Right atrium auricular region (tissue), 2 donors: Measurements from ENCODE around the gene MAN1A2. TPM values are rescaled to one million over a fixed set of nuclear protein-coding genes. Genes with fewer than 3 reads are reported as not detected.

Experiments used
- DNase-seq: peaks from one replicate; pipeline ENCODE4 v3.0.0-alpha.2; 2019; ENCODE audit warnings: low spot score
- H3K27ac ChIP-seq, 2 donors: fragments of 200-600 bp; sonication (generic); 1 replicate in 1 of 2; 2 replicates in 1 of 2; pipeline ENCODE4 v1.5.1; 2016 to 2019
- H3K27me3 ChIP-seq, 2 donors: fragments of 200-600 bp; sonication (generic); one replicate each; pipeline versions ENCODE4 v1.5.1 to v1.6.0; 2017 to 2019
- H3K36me3 ChIP-seq: fragments of 200-600 bp; sonication (generic); one replicate; pipeline ENCODE4 v1.5.1; 2016
- H3K4me1 ChIP-seq, 2 donors: fragments of 200-600 bp; sonication (generic); one replicate each; pipeline versions ENCODE4 v1.5.1 to v1.6.0; 2017 to 2019
- H3K4me3 ChIP-seq, 2 donors: fragments of 200-600 bp; sonication (generic); 1 replicate in 1 of 2; 2 replicates in 1 of 2; pipeline ENCODE4 v1.5.1; 2017 to 2019; ENCODE audit warnings: mild to moderate bottlenecking in 1 of 2, moderate library complexity in 1 of 2
- H3K9me3 ChIP-seq, 2 donors: fragments of 200-600 bp; sonication (generic); one replicate each; pipeline ENCODE4 v1.5.1; 2019
- CTCF ChIP-seq, 2 donors: fragments of 200-600 bp; sonication (generic); IDR thresholded peaks; one replicate each; pipeline ENCODE4 v1.5.1; 2019; ENCODE audit warnings: antibody characterized with exemption in 2 of 2
- total RNA-seq, 2 donors: library from RNA; depleted of rRNA; stranded (reverse); fragments of >200 nt; gene quantifications; one replicate each; pipeline ENCODE4 v1.1.0, GENCODE V29; 2016

MAN1A2 gene
- total RNA-seq, 2 donors from 2014 or later, result 26.7 to 52.7 TPM

DNA sequence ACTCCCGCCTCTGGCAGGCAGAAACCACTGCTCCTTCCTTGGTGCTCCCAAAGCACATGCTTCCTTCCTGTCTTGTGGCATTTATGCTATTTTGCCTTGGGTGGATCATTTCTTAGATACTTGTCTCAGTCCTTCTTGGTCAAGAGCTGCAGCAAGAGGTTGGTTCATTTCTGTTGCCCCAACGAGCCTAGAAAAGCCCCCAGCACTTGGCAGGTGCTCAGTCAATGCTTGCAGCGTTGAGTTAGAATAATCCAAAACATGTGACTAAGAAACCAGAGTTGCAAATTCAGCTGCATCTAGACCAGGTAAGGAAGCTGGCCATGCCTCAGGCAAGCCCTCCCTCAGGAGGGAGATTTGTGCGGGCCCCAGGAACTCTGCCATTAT lies 196.2 kb downstream of the MAN1A2 start:
- TF ChIP-seq CTCF (IDR thresholded peaks at IDR 0.05), result no peak
- Histone ChIP-seq H3K9me3 (no peaks in the 10 kb centered on the region), H3K4me1 (no peaks in the 10 kb centered on the region), H3K27me3 (no peaks in the 10 kb centered on the region), H3K4me3 (no peak overlapping the region), H3K36me3 (no peaks in the 10 kb centered on the region), H3K27ac (no peak overlapping the region)
- DNase-seq, result no peak

DNA sequence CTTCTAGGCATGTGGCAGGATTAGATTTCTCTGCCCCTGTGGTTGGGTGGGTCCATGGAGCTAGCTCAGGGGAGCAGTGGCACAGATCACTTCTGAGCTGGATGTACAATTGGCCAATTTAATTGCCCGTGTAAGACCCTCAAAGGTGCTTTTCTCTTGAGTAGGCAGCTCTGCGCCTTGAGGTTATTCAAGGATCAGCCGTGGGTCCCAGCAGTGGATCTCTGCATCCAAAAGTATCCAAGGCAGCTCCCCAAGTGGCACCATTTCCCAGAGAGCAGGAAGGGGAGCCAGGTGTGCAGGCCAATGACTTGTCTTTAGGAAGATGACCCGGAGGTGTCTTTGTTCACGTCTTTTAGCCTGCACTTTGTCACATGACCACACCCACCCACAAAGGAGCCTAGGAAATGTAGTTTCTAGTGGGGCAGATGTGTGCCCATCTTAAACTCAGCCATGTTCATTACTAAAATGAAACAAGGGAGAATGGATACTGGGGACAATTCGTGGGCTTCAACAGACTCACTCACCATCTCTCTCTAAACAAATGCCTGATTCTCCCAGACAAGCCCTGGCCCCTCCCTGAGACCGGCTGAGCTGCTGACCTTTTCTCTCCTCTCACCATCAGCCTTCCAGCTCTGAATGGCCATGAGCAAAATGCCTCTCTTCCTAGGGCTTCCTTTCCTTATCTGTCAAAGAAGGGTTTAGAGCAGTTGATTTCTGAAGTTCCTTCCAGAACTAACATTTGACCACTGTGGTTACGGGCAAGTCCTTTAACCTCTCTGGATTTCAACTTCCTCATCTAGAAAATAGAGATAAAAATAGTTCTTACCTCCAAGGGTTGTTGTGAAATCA lies 197.2 kb downstream of the MAN1A2 start:
- Histone ChIP-seq H3K27ac (no peak overlapping the region), H3K4me1 (no peaks in the 10 kb centered on the region), H3K36me3 (no peaks in the 10 kb centered on the region), H3K4me3 (no peak overlapping the region), H3K9me3 (no peaks in the 10 kb centered on the region), H3K27me3 (no peaks in the 10 kb centered on the region)
- DNase-seq, result peak; percentile 28
- TF ChIP-seq CTCF (IDR thresholded peaks at IDR 0.05), result no peak

- Histone ChIP-seq H3K36me3 (no peaks in the 10 kb centered on the region), H3K4me3 (no peak overlapping the region), H3K27me3 (no peaks in the 10 kb centered on the region), H3K9me3 (no peaks in the 10 kb centered on the region), H3K27ac (no peak overlapping the region), H3K4me1 (no peaks in the 10 kb centered on the region)
- DNase-seq, result no peak
- TF ChIP-seq CTCF (IDR thresholded peaks at IDR 0.05), result no peak
Measured at GRCh38 chr1:117565076-117565556, 197.9 kb downstream of the MAN1A2 start.

DNA sequence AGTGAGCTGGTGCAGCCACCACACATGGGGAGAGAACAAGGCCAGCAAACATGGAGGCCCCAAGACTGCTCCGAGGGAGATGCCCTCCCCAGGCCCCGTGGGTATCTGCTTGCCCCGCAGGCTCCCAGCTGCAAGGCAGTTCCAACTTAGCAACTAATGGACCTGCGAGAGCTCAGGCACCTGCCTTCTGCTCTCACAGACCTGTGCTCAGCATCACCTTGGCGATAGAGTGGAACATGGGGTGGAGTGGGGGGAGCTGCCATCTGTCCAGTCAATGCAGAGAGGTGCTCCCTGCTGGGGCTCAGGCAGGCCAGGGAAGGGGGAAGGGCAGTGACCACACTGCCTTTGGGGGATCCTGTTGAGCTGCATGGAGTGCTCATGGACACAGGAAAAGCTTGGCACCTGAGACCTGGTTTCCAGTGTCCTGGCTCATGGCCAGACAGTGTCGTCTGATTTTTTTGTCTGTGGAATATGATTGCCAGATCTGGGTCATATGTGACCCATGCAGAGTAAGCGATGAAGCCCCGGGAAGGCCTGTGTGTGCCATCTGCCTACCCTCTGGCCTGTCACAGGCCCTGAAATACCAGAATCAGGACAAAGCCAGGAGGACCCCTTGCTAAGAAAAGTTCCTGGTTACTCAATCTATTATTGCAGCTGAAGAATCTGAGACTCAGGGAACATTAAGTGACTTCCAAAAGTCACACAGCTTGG lies 198.7 kb downstream of the MAN1A2 start:
- DNase-seq, result peak; percentile 46
- no peaks in the 10 kb centered on the region for H3K9me3 ChIP-seq

GRCh38 chr1:117566556-117566955 lies 199.3 kb downstream of the MAN1A2 start:
- peak; percentile 21 for DNase-seq
- H3K27me3 ChIP-seq, result no peaks in the 10 kb centered on the region
- TF ChIP-seq CTCF (IDR thresholded peaks at IDR 0.05), result no peak
- no peaks in the 10 kb centered on the region for H3K4me1 ChIP-seq
- no peak overlapping the region for H3K4me3 ChIP-seq
- no peaks in the 10 kb centered on the region for H3K9me3 ChIP-seq
- no peaks in the 10 kb centered on the region for H3K36me3 ChIP-seq
- no peak overlapping the region for H3K27ac ChIP-seq

More for the DNA sequence above, 198.7 kb downstream of the MAN1A2 start:
- H3K27me3 ChIP-seq, result no peaks in the 10 kb centered on the region
- H3K4me1 ChIP-seq, result no peaks in the 10 kb centered on the region
- TF ChIP-seq CTCF (IDR thresholded peaks at IDR 0.05), result no peak
- no peaks in the 10 kb centered on the region for H3K36me3 ChIP-seq
- H3K27ac ChIP-seq, result no peak overlapping the region
- no peak overlapping the region for H3K4me3 ChIP-seq
